Hematopoietic multipotent progenitor cell treated with erythropoietin and hydrocortisone succinate and interleukin-3 and kit ligand, for 17 days (in vitro differentiated cells): ENCODE results near the gene EHBP1L1.

Experiments
- DNase-seq: peaks from one replicate; pipeline ENCODE4 v3.0.0-alpha.2; 2015; ENCODE audit warnings: low spot score

EHBP1L1 gene

DNA sequence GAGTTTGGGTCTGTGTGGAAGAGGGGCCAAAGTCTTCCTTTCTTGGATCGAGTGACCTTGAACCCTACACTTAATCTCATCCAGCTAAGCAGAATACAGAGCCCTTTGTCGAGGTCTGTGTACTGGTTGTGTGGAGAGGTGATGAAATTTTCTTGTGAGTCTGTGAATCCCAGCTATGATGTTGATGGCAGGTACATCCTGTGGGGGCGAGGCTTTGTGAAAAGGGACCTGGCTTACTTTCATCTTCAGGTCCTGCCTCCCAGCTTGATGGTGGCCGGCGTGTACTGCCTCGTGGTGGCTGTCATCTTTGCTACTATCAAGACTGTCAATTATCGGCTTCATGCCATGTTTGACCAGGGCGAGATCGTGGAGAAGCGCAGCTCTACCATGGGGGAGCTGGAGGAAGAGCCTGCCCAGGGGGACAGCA is 40.7 kb downstream of the EHBP1L1 start:
- no peak for DNase-seq

DNA sequence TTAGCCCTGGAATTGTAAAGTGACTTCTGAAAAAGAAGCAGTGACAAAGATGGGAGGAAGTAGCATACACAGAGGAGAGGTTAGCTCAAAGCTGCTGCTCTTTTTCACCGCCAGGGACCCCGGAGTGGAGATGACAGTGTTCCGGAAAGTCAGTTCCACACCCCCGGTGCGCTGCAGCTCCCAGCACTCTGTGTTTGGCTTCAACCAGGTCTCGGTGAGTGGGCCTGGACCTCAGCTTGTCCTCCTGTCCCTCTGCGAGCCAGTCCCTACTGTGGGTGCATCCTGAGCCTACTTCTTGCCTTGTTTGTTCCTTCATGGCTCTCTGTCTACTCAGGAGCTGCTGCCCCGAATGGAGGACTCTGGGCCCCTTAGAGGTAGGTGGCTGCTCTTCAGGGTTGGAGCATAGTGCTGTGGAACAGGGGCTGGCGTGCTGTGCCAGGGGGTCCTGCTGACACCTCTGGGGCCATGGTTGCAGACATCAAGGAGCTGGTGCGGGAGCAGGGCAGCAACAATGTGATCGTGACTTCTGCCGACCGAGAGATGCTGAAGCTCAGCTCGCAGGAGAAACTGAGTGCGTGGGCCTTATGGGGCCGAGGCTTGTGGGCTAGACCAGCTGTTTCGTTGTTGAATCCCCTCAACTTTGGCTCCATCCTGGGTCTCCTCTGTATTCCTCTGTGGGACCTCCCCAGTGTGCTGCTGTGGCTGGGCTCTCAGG is 41.4 kb downstream of the EHBP1L1 start:
- no peak for DNase-seq

DNA sequence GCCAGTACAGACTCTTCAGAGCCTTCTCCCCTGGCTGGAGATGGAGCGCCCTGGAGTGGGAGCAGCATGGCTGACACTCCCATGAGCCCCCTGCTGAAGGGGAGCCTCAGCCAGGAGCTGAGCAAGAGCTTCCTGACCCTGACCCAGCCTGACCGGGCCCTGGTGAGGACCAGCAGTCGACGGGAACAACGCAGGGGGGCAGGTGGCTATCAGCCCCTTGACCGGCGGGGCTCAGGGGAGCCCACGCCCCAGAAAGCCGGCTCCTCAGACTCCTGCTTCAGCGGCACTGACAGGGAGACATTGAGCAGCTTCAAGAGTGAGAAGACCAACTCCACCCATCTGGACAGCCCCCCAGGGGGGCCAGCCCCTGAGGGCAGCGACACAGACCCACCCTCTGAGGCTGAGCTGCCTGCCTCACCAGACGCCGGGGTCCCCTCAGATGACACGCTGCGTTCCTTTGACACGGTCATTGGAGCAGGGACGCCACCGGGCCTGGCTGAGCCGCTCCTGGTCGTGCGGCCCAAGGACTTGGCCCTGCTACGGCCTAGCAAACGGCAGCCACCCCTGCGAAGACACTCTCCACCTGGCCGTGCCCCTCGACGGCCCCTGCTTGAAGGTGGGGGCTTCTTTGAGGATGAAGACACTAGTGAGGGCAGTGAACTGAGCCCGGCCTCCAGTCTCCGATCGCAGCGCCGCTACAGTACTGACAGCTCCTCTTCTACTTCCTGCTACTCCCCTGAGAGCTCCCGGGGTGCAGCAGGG is 42.3 kb downstream of the EHBP1L1 start:
- no peak for DNase-seq

DNA sequence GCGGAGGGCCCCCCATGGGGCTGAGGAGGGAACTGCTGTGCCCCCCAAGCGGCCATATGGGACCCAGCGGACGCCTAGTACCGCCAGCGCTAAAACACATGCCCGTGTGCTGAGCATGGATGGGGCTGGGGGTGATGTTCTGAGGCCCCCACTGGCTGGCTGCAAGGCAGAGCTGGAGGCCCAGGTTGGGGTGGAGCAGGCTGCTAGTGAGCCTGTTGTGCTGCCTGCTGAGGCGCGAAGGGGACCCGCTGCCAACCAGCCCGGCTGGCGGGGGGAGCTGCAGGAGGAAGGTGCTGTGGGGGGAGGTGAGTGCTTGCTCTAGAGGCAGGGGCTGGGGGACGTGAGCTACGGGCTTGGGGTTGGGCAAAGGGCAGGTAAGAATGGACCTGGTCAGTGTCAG is 42.9 kb downstream of the EHBP1L1 start:
- no peak for DNase-seq

DNA sequence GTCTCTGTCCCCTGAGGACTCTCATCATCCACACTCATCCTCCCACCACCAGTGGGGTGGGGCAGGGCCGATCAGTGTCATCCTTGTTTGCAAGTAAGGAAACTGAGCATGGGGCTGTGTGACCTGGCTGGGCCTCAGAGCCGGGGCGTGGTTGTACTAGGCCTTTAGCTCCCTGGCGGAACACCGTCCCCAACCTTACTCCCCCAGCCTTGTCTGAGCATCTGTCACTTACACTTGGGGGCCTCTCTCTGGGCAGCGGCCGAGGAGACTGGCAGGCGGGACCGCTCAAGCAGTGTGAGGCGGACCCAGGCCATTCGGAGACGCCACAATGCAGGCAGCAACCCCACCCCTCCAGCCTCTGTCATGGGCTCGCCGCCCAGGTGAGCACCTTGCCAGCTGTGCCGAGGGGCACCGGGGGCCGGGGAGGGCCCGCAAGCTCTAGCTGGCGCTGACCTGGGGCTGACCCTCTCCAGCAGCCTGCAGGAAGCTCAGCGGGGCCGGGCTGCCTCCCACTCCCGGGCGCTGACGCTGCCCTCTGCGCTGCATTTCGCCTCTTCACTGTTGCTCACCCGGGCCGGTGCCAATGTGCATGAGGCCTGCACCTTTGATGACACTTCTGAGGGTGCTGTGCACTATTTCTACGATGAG is 43.6 kb downstream of the EHBP1L1 start:
- no peak for DNase-seq

DNA sequence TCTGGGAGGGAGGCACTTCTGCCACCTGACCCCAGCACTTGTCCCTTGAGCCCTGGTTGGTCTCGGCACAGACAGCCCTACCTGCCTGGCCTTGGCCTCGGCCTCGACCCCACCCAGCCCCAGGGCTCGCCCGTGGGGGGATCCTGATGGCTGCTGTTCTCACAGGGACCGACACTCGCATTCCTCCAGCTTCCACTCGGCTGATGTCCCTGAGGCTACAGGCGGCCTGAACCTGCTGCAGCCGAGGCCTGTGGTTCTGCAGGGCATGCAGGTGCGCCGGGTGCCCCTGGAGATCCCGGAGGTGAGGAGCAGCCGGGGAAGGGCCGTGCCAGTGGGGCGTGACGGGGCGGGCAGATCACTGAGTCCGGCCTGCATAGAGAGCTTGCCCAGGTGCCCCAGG is 44.8 kb downstream of the EHBP1L1 start:
- no peak for DNase-seq

DNA sequence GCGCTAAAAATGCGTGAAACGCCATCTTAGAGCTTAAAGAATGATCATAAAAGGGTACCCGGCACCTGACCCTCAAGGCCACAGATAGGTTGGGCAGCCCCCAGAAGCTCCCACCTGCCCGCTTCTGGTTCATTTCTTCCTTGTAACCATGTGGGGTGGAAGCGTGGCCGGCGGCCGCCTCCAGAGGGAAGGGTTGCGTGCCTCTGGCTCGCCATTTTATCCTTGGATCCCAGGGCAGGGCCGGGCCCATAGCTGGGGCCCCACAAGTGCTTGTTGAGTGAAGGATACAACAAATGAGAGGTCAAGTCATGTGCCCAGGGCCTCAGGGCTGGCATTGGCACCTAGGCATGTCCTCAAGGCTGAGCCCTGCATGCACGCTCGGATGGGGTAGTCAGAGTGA is 45.6 kb downstream of the EHBP1L1 start:
- no peak for DNase-seq

DNA sequence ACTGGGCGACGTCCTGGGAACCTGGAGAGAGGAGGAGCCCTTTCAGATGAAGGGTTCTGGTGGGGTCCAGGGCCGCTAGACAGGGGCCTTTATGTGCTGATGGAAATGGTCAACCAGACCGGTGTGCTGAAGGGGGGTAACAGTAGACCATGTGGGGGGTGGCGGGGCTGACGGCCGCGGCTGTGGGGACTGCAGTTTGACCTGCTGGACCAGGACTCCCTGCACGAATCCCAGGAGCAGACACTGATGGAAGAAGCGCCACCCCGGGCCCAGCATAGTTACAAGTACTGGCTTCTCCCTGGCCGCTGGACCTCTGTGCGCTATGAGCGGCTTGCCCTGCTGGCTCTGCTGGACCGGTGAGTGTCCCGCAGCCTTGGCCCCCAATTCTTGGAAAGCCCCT is 46.2 kb downstream of the EHBP1L1 start:
- DNase-seq: no peak

DNA sequence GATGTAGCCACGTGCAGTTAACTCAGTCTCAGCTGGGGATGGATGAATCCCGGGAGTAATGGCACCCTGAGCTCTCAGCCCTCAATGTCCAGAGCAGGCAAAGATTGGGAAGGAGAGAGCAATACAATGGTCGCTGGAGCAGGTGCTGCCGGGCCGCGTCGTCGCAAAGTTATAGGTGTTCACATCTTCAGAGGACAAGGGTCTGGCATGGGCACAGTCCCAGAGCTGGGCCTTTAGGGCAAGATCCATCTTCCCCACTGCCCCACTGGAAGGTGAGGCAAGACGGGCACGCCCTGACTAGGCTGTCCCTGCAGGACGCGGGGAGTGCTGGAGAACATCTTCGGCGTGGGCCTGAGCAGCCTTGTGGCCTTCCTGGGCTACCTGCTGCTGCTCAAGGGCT is 47.3 kb downstream of the EHBP1L1 start:
- no peak for DNase-seq

DNA sequence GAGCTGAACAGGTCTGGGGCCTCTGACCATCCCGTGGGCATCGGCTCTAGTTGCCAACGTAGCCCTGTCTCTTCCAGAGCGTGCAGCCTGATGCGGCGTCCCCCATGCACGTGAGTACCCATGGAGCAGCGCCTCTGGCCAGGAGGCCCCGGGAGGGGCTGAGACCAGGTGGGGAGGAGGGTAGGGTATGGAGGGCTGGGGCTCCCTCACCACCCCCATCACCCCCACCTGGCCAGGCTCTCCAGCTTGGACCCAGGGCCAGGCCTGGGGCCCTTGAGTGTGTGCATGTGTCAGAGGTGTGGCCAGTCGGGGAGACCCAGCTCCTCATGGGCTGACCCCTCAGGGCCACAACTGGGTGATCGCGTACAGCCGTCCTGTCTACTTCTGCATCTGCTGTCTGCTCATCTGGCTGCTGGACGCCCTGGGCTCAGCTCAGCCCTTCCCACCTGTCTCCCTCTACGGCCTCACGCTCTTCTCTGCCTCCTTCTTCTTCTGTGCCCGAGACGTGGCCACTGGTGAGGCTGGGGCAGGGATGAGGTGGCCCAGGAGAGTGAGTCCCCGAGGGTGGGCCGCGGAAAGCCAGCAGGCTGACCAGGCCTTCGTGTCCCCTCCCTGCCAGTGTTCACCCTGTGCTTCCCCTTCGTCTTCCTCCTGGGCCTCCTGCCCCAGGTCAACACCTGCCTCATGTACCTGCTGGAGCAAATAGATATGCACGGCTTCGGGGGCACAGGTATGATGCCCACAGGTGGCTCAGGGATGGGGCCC is 48.2 kb downstream of the EHBP1L1 start:
- DNase-seq: no peak

DNA sequence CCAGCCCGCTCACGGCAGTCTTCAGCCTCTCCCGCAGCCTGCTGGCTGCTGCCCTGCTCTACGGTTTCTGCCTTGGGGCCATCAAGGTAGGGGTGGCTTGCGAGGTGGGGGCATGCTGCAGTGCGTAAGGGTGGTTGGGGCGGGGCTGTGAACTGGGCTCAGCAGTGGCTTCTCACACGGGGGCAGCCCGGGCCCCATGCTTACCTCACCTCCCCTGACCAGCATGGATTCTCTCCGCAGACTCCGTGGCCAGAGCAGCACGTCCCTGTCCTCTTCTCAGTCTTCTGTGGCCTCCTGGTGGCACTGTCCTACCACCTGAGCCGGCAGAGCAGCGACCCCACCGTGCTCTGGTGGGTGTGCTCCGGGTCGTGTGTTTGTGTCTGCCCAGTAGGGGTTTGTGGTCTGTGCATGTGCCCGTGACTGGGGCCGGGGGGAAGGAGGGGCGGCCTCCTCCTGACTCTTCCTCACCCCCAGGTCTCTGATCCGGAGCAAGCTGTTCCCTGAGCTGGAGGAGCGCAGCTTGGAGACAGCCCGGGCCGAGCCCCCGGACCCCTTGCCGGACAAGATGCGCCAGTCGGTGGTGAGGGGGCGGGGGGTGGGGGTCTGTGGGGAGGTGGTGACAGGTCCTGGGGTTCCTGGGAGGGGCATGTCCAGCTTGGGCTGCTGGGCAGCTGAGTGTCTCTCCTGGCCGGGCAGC is 49.2 kb downstream of the EHBP1L1 start:
- DNase-seq: no peak

DNA sequence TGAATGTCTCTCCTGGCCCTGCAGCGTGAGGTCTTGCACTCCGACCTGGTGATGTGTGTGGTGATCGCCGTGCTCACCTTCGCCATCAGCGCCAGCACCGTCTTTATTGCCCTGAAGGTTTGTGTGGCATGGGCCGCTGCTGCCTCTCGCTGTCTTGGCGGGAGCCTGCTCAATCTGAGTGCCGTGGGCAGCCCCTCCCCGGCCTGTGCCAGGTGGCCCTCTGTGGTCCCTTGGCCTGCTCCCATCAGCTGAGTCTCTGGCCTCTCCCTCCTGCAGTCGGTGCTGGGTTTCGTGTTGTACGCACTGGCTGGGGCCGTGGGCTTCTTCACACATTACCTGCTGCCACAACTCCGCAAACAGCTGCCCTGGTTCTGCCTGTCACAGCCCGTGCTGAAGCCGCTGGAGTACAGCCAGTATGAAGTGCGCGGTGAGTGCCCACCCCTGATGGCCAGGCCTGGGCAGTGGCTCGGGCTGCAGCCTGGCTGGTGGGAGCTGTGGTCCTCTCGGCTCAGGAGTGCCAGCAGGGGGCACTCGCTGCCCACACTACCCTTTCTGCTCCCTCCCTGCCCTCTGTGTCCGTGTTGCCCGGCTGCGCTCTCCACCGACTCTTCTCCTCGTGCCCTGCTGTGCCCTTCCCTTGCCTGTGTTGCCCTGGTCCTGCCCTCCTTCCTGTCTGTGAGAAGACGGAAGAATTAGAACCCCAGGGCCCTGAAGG is 49.9 kb downstream of the EHBP1L1 start:
- DNase-seq: peak; percentile 84

DNA sequence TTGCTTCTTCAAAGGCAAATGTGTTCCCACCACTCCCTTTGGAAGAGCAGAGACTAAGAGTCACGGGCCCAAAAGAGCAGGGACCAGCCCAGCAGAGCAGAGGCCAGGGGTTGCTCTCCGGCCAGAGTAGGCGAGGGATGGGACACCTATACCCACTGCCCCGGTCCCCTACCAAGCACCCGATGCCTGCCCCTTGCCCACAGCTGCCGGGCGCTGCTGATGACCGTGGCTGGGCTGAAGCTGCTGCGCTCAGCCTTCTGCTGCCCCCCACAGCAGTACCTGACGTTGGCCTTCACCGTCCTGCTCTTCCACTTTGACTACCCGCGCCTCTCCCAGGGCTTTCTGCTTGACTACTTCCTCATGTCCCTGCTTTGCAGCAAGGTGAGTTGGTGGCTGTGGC is 51.3 kb downstream of the EHBP1L1 start:
- no peak for DNase-seq

DNA sequence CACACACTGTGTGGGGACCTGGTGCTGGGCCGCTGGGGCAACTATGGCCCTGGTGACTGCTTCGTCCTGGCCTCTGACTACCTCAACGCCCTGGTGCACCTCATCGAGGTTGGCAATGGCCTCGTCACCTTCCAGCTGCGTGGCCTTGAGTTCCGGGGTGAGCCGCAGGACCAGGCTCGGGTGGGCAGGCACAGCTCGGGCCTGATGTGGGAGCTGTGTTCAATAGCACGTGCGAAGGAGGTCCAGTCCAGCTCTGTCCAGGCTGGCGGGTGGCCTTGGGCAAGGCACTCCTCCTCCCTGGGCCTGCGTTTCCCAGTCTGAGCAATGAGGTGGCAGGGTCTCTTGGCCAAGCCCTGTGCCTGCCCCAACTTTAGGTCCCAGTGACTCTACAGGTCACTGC is 53.7 kb downstream of the EHBP1L1 start:
- DNase-seq: no peak

DNA sequence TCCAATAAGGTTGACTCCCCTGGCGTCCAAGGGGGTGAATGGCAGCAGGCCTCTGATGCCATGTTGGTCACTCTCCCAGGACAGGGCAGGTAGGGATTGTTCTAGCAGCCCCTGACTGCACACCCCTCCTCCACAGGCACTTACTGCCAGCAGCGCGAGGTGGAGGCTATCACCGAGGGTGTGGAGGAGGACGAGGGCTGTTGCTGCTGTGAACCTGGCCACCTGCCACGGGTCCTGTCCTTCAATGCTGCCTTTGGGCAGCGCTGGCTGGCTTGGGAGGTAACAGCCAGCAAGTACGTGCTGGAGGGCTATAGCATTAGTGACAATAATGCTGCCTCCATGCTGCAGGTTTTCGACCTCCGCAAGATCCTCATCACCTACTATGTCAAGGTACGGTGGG is 54.4 kb downstream of the EHBP1L1 start:
- DNase-seq: no peak

DNA sequence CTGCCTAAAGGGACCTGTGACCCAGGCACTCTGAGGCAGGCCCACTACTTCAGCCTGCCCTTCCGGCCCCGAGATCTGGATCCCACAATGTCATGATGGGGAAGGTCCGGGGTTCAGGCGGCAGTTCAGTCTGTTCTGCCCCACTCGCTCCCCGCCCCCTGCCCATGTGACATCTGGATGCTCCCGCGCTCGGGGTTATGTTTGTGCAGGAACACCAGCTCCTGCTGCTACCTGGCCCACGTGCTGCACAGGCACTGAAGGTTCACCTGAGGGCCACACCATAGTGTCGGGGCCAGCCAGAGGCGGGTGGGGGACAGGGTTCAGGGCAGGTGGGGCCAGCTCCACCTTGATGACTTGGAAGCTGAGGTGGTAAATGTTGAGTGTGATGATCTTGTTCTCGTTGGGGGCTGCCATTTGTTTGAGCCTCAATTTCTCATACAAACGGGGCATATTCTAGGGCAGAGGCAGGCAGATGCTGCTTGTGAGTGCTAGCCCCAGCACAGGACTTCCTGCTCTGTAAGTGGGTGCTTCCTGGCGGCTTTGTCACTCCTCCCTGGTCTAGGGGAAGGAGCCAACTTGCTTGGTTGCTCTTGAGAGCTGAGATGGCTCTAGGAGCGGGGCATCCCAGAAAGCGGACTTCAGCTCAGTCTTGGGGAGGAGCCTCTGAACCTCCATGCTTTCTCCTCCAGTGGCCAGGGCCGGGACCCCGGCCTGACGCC is 57.7 kb downstream of the EHBP1L1 start:
- DNase-seq: no peak

DNA sequence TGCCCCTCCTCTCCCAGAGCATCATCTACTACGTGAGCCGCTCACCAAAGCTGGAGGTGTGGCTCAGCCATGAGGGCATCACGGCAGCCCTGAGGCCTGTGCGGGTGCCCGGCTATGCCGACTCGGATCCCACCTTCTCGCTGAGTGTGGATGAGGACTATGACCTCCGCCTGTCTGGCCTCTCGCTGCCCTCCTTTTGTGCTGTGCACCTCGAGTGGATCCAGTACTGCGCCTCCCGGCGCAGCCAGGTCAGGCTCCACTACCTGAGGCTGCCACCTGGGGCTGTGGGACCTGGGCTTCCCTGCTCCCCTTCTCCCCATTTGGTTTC is 58.2 kb downstream of the EHBP1L1 start:
- DNase-seq: no peak

DNA sequence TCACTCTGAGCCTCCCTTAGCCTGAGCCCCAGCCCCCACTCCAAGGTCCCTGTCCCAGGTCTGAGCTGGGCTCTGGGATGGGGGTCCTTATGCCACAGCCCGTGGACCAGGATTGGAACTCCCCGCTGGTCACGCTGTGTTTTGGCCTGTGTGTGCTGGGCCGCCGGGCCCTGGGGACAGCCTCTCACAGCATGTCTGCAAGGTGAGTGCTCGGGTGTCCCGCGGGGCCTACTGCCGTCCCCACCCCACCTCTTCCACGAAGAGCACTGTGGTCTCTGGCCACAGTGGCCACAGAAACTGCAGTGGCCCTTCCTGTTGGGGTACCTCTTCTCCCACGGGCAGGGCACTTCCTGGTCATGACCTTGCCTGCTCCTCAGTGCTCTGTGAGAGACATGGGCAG is 58.6 kb downstream of the EHBP1L1 start:
- DNase-seq: no peak

DNA sequence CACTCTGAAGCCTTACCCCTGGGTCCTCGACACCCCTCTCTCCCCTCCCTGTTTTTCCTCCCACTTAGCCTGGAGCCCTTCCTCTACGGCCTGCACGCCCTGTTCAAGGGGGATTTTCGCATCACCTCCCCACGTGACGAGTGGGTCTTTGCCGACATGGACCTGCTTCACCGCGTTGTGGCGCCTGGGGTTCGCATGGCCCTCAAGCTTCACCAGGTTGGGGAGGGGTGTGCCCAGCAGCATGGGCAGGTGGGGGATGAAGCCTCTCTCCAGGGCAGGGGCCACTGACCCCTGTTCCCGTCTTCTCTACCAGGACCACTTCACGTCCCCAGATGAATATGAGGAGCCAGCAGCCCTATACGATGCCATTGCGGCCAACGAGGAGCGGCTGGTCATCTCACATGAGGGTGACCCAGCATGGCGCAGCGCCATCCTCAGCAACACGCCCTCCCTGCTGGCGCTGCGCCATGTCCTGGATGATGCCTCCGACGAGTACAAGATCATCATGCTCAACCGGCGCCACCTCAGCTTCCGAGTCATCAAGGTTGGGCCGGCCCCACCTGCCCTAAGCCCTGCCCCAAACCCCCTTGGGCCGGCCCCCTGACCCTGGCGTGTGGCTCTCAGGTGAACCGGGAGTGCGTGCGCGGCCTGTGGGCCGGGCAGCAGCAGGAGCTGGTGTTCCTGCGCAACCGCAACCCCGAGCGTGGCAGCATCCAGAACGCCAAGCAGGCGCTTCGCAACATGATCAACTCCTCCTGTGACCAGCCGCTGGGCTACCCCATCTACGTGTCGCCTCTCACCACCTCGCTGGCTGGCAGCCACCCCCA is 59.3 kb downstream of the EHBP1L1 start:
- DNase-seq: peak; percentile 73
